HPDE6-E6E7 (cell line): Measurements from ENCODE around the gene PCYOX1L.

Experiments used
- DNase-seq: peaks from one replicate; pipeline ENCODE4 v3.0.0; 2011; ENCODE audit warnings: missing footprints; ENCODE audit errors: extremely low spot score

Gene PCYOX1L

GRCh38 chr5:149357370-149358293 lies at the start of gene PCYOX1L:
PCYOX1L (plus strand) TSS chr5:149358046; CDS start chr5:149358069, 23 bp downstream.
- peak; percentile 99 for DNase-seq

GRCh38 chr5:149309354-149309753 lies 48.5 kb upstream of the PCYOX1L start:
- DNase-seq, result no peak

GRCh38 chr5:149310488-149310887 lies 47.4 kb upstream of the PCYOX1L start:
- DNase-seq, result no peak

GRCh38 chr5:149310947-149311658 lies 46.7 kb upstream of the PCYOX1L start:
- no peak for DNase-seq

GRCh38 chr5:149313151-149313841 lies 44.5 kb upstream of the PCYOX1L start:
- no peak for DNase-seq

- DNase-seq, result no peak
Measured at GRCh38 chr5:149314571-149315111, 43.2 kb upstream of the PCYOX1L start.

GRCh38 chr5:149315753-149316152 lies 42.1 kb upstream of the PCYOX1L start:
- no peak for DNase-seq

GRCh38 chr5:149317281-149318048 lies 40.4 kb upstream of the PCYOX1L start:
- DNase-seq, result peak; percentile 49

- no peak for DNase-seq
Measured at GRCh38 chr5:149319174-149319573, 38.7 kb upstream of the PCYOX1L start.

- DNase-seq, result peak; percentile 81
Measured at GRCh38 chr5:149320791-149321330, 37.0 kb upstream of the PCYOX1L start.

- no peak for DNase-seq
Measured at GRCh38 chr5:149322518-149322917, 35.3 kb upstream of the PCYOX1L start.

GRCh38 chr5:149323210-149323609 lies 34.6 kb upstream of the PCYOX1L start:
- no peak for DNase-seq

- no peak for DNase-seq
Measured at GRCh38 chr5:149323621-149324205, 34.1 kb upstream of the PCYOX1L start.

GRCh38 chr5:149324641-149325040 lies 33.2 kb upstream of the PCYOX1L start:
- DNase-seq, result no peak

GRCh38 chr5:149325166-149325735 lies 32.6 kb upstream of the PCYOX1L start:
- DNase-seq, result peak; percentile 85

- no peak for DNase-seq
Measured at GRCh38 chr5:149325894-149326293, 32.0 kb upstream of the PCYOX1L start.

- DNase-seq, result no peak
Measured at GRCh38 chr5:149326611-149327010, 31.2 kb upstream of the PCYOX1L start.

GRCh38 chr5:149328177-149328576 lies 29.7 kb upstream of the PCYOX1L start:
- no peak for DNase-seq

GRCh38 chr5:149333711-149334443 lies 24.0 kb upstream of the PCYOX1L start:
- no peak for DNase-seq
